IMR-90 (cell line): ENCODE measurements around the gene AWAT2. TPM values are rescaled to one million over a fixed set of nuclear protein-coding genes. Genes with fewer than 3 reads are reported as not detected.

Experiments used
- ATAC-seq: fragments of 200-7000 bp; cut with Tn5 transposase; 2 replicates; pipeline ENCODE4 v1.9.1; 2020; ENCODE audit warnings: low read depth, mild to moderate bottlenecking, moderate library complexity
- BruUV-seq: library from RNA; stranded (reverse); fragments of 400-500 nt; replicated peaks from 2 replicates; lab custom pipeline; 2021; lab: Mats Ljungman, UMichigan
- CTCF ChIA-PET: fragments of 300-600 bp; formaldehyde crosslinking; extraction: SDS; loops from one replicate; lab custom pipeline; 2021; ENCODE audit warnings: antibody characterized with exemption; lab: Yijun Ruan, JAX
- POLR2A ChIA-PET: fragments of 300-600 bp; sonication (Branson Sonifier 250); formaldehyde crosslinking; loops from one replicate; lab custom pipeline; 2022; ENCODE audit warnings: antibody characterized with exemption; ENCODE audit not compliant: unreplicated experiment; lab: Charles Lee
- DNase-seq: peaks from one replicate; pipeline ENCODE4 v3.0.0; 2013
- H2AFZ ChIP-seq: replicated peaks from 2 replicates; pipeline ENCODE3; 2013; ENCODE audit warnings: low read length, mild to moderate bottlenecking; ENCODE audit not compliant: poor library complexity
- H2AK5ac ChIP-seq: 2 replicates; pipeline ENCODE4 v1.6.1; 2013; ENCODE audit warnings: low read depth, low read length, inconsistent platforms
- H2AK9ac ChIP-seq: replicated peaks from 2 replicates; pipeline ENCODE3; 2013; ENCODE audit warnings: mild to moderate bottlenecking, low read depth, low read length, moderate library complexity; ENCODE audit not compliant: poor library complexity
- H2BK120ac ChIP-seq: 2 replicates; pipeline ENCODE4 v1.6.1; 2013; ENCODE audit warnings: low read depth, low read length, inconsistent platforms
- H2BK15ac ChIP-seq: 3 replicates; pipeline ENCODE4 v1.6.1; 2013; ENCODE audit warnings: low read depth, low read length, inconsistent platforms
- H2BK20ac ChIP-seq: 2 replicates; pipeline ENCODE4 v1.6.1; 2013; ENCODE audit warnings: low read depth, mild to moderate bottlenecking, inconsistent platforms, low read length, moderate library complexity
- H2BK5ac ChIP-seq: 2 replicates; pipeline ENCODE4 v1.6.1; 2013; ENCODE audit warnings: mild to moderate bottlenecking, low read depth, low read length, inconsistent platforms; ENCODE audit not compliant: poor library complexity, severe bottlenecking
- H3K14ac ChIP-seq: replicated peaks from 2 replicates; pipeline ENCODE4 v1.6.1; 2013; ENCODE audit warnings: low read depth, low read length, inconsistent platforms
- H3K18ac ChIP-seq: 2 replicates; pipeline ENCODE4 v1.6.1; 2013; ENCODE audit warnings: low read depth, low read length, control low read depth
- H3K23ac ChIP-seq: 2 replicates; pipeline ENCODE4 v1.6.1; 2013; ENCODE audit warnings: low read depth, low read length, inconsistent platforms
- H3K27ac ChIP-seq: 2 replicates; pipeline ENCODE4 v1.5.1; 2013; ENCODE audit warnings: mild to moderate bottlenecking, control low read depth, low read length; ENCODE audit not compliant: insufficient read depth
- H3K27me3 ChIP-seq: 2 replicates; pipeline ENCODE4 v1.6.1; 2013; ENCODE audit warnings: low read length; ENCODE audit not compliant: control insufficient read depth, insufficient read depth
- H3K36me3 ChIP-seq: 2 replicates; pipeline ENCODE4 v1.6.1; 2013; ENCODE audit warnings: low read length, mixed read lengths; ENCODE audit not compliant: control insufficient read depth, insufficient read depth
- H3K4ac ChIP-seq: 2 replicates; pipeline ENCODE4 v1.6.1; 2013; ENCODE audit warnings: low read depth, low read length, inconsistent platforms
- H3K4me1 ChIP-seq: 2 replicates; pipeline ENCODE4 v1.6.1; 2013; ENCODE audit warnings: low read length, mixed read lengths; ENCODE audit not compliant: control insufficient read depth, insufficient read depth
- H3K4me2 ChIP-seq: 2 replicates; pipeline ENCODE4 v1.6.1; 2013; ENCODE audit warnings: low read depth, mild to moderate bottlenecking, control low read depth, low read length, moderate library complexity
- H3K4me3 ChIP-seq: 2 replicates; pipeline ENCODE4 v1.5.1; 2013; ENCODE audit warnings: low read depth, mild to moderate bottlenecking, control low read depth, low read length, moderate library complexity; ENCODE audit not compliant: insufficient read depth
- H3K56ac ChIP-seq: 2 replicates; pipeline ENCODE4 v1.6.1; 2013; ENCODE audit warnings: low read length, inconsistent platforms; ENCODE audit not compliant: insufficient read depth; ENCODE audit errors: extremely low read depth
- H3K79me1 ChIP-seq, 2 experiments: 2 replicates each; pipeline ENCODE4 v1.6.1; 2013; ENCODE audit warnings: low read length in 2 of 2, inconsistent platforms in 1 of 2, low read depth in 1 of 2
- H3K9ac ChIP-seq: 2 replicates; pipeline ENCODE4 v1.6.1; 2013; ENCODE audit warnings: low read depth, low read length, control low read depth
- H3K9me1 ChIP-seq: 2 replicates; pipeline ENCODE4 v1.6.1; 2013; ENCODE audit warnings: low read length, inconsistent platforms; ENCODE audit not compliant: insufficient read depth
- H3K9me3 ChIP-seq: 2 replicates; pipeline ENCODE4 v1.6.1; 2013; ENCODE audit warnings: low read length; ENCODE audit not compliant: control insufficient read depth, insufficient read depth
- H4K20me1 ChIP-seq: 2 replicates; pipeline ENCODE4 v1.6.1; 2013; ENCODE audit warnings: low read length, inconsistent platforms; ENCODE audit not compliant: insufficient read depth
- H4K5ac ChIP-seq: 2 replicates; pipeline ENCODE4 v1.6.1; 2013; ENCODE audit warnings: mild to moderate bottlenecking, low read depth, low read length, control low read depth
- H4K8ac ChIP-seq, 2 experiments: 2 replicates each; pipeline ENCODE4 v1.6.1; 2013; ENCODE audit warnings: low read depth in 2 of 2, low read length in 2 of 2, control low read depth in 1 of 2, inconsistent platforms in 1 of 2
- H4K91ac ChIP-seq: 2 replicates; pipeline ENCODE4 v1.6.1; 2013; ENCODE audit warnings: low read depth, low read length, inconsistent platforms; ENCODE audit not compliant: insufficient read depth
- CHD1 ChIP-seq: IDR thresholded peaks from 2 replicates; pipeline ENCODE4 v1.6.1; 2012; ENCODE audit warnings: low read depth, low read length, improper control_type of control experiment
- MXI1 ChIP-seq: IDR thresholded peaks from 2 replicates; pipeline ENCODE4 v1.6.1; 2012; ENCODE audit warnings: low read depth, mild to moderate bottlenecking, low read length, moderate library complexity, borderline replicate concordance
- POLR2A ChIP-seq: IDR thresholded peaks from 2 replicates; pipeline ENCODE4 v1.6.1; 2012; ENCODE audit warnings: mild to moderate bottlenecking, low read depth, low read length
- WGBS, 2 experiments: methylation state at CpG; one replicate each; pipeline versions ENCODE4 v1.1.5 to v1.1.7; 2013; ENCODE audit warnings: missing lambda C conversion rate in 2 of 2; ENCODE audit not compliant: insufficient read length in 1 of 2; ENCODE audit errors: extremely low coverage in 2 of 2; 5-methylcytosine and 5-hydroxymethylcytosine counted together
- dilution Hi-C: fragments of 300-500 bp; cut with HindIII; formaldehyde crosslinking; loops from one replicate; pipeline ENCODE4 v1.14.3; 2018; ENCODE audit warnings: low sequenced_read_pairs; ENCODE audit not compliant: unreplicated experiment
- in situ Hi-C: fragments of 300-500 bp; cut with MboI; formaldehyde crosslinking; loops from 3 replicates; pipeline ENCODE4 v1.14.3; 2019; ENCODE audit warnings: low sequenced_read_pairs, inconsistent platforms, mixed read lengths
- intact Hi-C: fragments of 100-400 bp; cut with micrococcal nuclease; formaldehyde crosslinking; loops from 2 replicates; pipeline ENCODE4 v1.10.0; 2022
- polyA plus RNA-seq, 3 experiments: library from polyadenylated mRNA; depleted of rRNA; stranded (reverse); fragments of >200 nt; gene quantifications; 2 replicates each; pipeline ENCODE4 v1.2.3, GENCODE V29; 2012; ENCODE audit warnings: low replicate concordance in 1 of 3
- total RNA-seq: library from RNA; depleted of rRNA; stranded (reverse); fragments of >200 nt; gene quantifications from 2 replicates; pipeline ENCODE4 v1.2.3, GENCODE V29; 2012

AWAT2 gene
- total and polyA plus RNA-seq, 2 of the 4 experiments (the other 2 are of a cell fraction): under 0.01 TPM; not detected in 1

DNA sequence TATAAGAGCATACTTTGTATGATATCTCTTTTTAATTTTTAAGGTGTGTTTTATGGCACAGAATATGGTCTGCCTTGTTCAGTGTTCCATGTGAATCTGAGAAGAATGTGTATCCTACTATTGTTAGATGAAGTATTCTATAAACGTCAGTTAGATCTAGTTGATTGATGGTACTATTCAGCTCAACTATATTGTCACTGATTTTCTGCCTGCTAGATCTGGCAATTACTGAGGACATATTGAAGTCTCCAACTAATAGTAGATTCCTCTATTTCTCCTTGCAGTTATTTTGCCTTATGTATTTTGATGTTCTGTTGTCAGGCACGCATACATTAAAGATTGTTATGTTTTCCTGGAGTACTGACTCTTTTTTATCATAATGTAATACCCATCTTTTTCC lies 39.8 kb downstream of the AWAT2 start:
- Histone ChIP-seq H2AK9ac (no peak overlapping the region), H3K56ac (no peak overlapping the region), H3K23ac (no peak overlapping the region), H3K79me1 (no peaks in the 10 kb centered on the region), H3K4me3 (no peak overlapping the region), H3K9me3 (no peaks in the 10 kb centered on the region), H3K14ac (no peak overlapping the region), H2BK15ac (no peak overlapping the region), H3K36me3 (no peaks in the 10 kb centered on the region), H2AFZ (no peak overlapping the region), H4K20me1 (no peaks in the 10 kb centered on the region), H3K18ac (no peak overlapping the region), H2BK5ac (no peak overlapping the region), H2BK120ac (no peak overlapping the region), H2BK20ac (no peak overlapping the region), H3K27me3 (peaks cover 5% of the 10 kb centered on the region), H4K8ac (no peak overlapping the region), H2AK5ac (no peak overlapping the region), H3K27ac (no peak overlapping the region), H3K9me1 (no peaks in the 10 kb centered on the region), H3K4me2 (no peak overlapping the region), H3K4ac (no peak overlapping the region), H4K91ac (no peak overlapping the region), H3K4me1 (no peaks in the 10 kb centered on the region), H4K5ac (no peak overlapping the region), H3K9ac (no peak overlapping the region)
- ChIA-PET CTCF (no interaction called here), POLR2A (no interaction called here)
- no peak for DNase-seq
- in situ Hi-C loops: no loop called here
- ATAC-seq: no peak
- BruUV-seq: no TSS peak
- intact Hi-C loops: no loop called here
- WGBS, 2 experiments: no CpG with 5 or more reads among the region's 2 CpGs
- dilution Hi-C loops: no loop called here
- TF ChIP-seq MXI1: no peak
- no peak for TF ChIP-seq POLR2A
- TF ChIP-seq CHD1: no peak
